Loucy (cell line): ENCODE measurements around the gene ZSCAN5B.
"Not testable (repeated sequence)": the region's sequence is repeated elsewhere in the genome, so short reads cannot be mapped to it uniquely, and the experiment has no call there.

Experiments
- H2AFZ ChIP-seq: fragments of 200-600 bp; sonication (generic); 2 replicates; pipeline ENCODE4 v1.6.0; 2016; ENCODE audit warnings: antibody characterized with exemption, mild to moderate bottlenecking, low read length, moderate library complexity
- H3F3A ChIP-seq: fragments of 200-600 bp; 2 replicates; pipeline ENCODE4 v1.6.0; 2016; ENCODE audit warnings: antibody characterized with exemption, low read depth, mild to moderate bottlenecking
- H3K27me3 ChIP-seq: fragments of 200-600 bp; sonication (generic); 2 replicates; pipeline ENCODE4 v1.6.1; 2014; ENCODE audit warnings: low read length, mild to moderate bottlenecking; ENCODE audit not compliant: insufficient read depth, poor library complexity, severe bottlenecking
- H3K36me3 ChIP-seq: fragments of 200-600 bp; sonication (generic); 2 replicates; pipeline ENCODE4 v1.6.1; 2016; ENCODE audit warnings: low read length; ENCODE audit not compliant: insufficient read depth
- H3K4me1 ChIP-seq: fragments of 200-600 bp; sonication (generic); 2 replicates; pipeline ENCODE4 v1.5.1; 2014; ENCODE audit warnings: low read length, mild to moderate bottlenecking; ENCODE audit not compliant: insufficient read depth, poor library complexity, severe bottlenecking
- H3K4me2 ChIP-seq: fragments of 200-600 bp; sonication (generic); 2 replicates; pipeline ENCODE4 v1.6.0; 2014; ENCODE audit warnings: antibody characterized with exemption, low read length, low read depth, mild to moderate bottlenecking; ENCODE audit not compliant: poor library complexity, severe bottlenecking
- H3K4me3 ChIP-seq: fragments of 200-600 bp; sonication (generic); 2 replicates; pipeline ENCODE4 v1.5.1; 2014; ENCODE audit warnings: low read length, mild to moderate bottlenecking, mixed read lengths; ENCODE audit not compliant: poor library complexity, severe bottlenecking
- H3K79me2 ChIP-seq: fragments of 200-600 bp; sonication (generic); 2 replicates; pipeline ENCODE4 v1.6.1; 2014; ENCODE audit warnings: low read length; ENCODE audit not compliant: insufficient read depth
- H3K9ac ChIP-seq: fragments of 200-600 bp; sonication (generic); 2 replicates; pipeline ENCODE4 v1.6.0; 2014; ENCODE audit warnings: mild to moderate bottlenecking, low read depth, low read length, moderate library complexity; ENCODE audit not compliant: poor library complexity, severe bottlenecking
- H3K9me2 ChIP-seq: fragments of 200-600 bp; sonication (generic); replicated peaks from 2 replicates; pipeline ENCODE4 v1.6.1; 2016; ENCODE audit warnings: low read depth, low read length, mixed read lengths
- H3K9me3 ChIP-seq: fragments of 200-600 bp; sonication (generic); 2 replicates; pipeline ENCODE4 v1.6.1; 2014; ENCODE audit warnings: mild to moderate bottlenecking, antibody characterized with exemption, low read length, low read depth; ENCODE audit not compliant: insufficient read depth
- H4K20me1 ChIP-seq: fragments of 200-600 bp; sonication (generic); 2 replicates; pipeline ENCODE4 v1.6.0; 2014; ENCODE audit warnings: antibody characterized with exemption, low read length, mild to moderate bottlenecking; ENCODE audit not compliant: insufficient read depth, poor library complexity, severe bottlenecking
- CTCF ChIP-seq: fragments of 200-600 bp; sonication (generic); conservative IDR thresholded peaks from 2 replicates; pipeline ENCODE4 v1.5.1; 2014; ENCODE audit warnings: mild to moderate bottlenecking, antibody characterized with exemption, low read length
- EZH2phosphoT487 ChIP-seq: fragments of 200-600 bp; IDR thresholded peaks from 2 replicates; pipeline ENCODE4 v1.6.1; 2018; ENCODE audit warnings: antibody characterized with exemption, mild to moderate bottlenecking, moderate library complexity, borderline replicate concordance

ZSCAN5B gene

GRCh38 chr19:56152644-56153043 is 44.9 kb downstream of the ZSCAN5B start:
- Histone ChIP-seq H3K4me3 (no peak overlapping the region), H3F3A (no peaks in the 10 kb centered on the region), H3K9me3 (no peaks in the 10 kb centered on the region), H3K9me2 (no peaks in the 10 kb centered on the region), H3K79me2 (peaks cover 19% of the 10 kb centered on the region; the same call in 1 of the 2 replicates), H3K36me3 (peaks cover 33% of the 10 kb centered on the region; the same call in 1 of the 2 replicates), H3K4me1 (no peaks in the 10 kb centered on the region), H3K9ac (no peak overlapping the region), H3K27me3 (no peaks in the 10 kb centered on the region), H2AFZ (no peak overlapping the region), H4K20me1 (peaks cover 23% of the 10 kb centered on the region), H3K4me2 (no peak overlapping the region)
- no peak for TF ChIP-seq EZH2phosphoT487
- no peak for TF ChIP-seq CTCF

- Histone ChIP-seq H3K79me2 (peaks cover 28% of the 10 kb centered on the region; the same call in 1 of the 2 replicates), H3K4me1 (no peaks in the 10 kb centered on the region), H3K4me3 (no peak overlapping the region), H2AFZ (no peak overlapping the region), H3K27me3 (no peaks in the 10 kb centered on the region), H4K20me1 (peaks cover 24% of the 10 kb centered on the region), H3K36me3 (peaks cover 19% of the 10 kb centered on the region; the same call in 1 of the 2 replicates), H3K9me3 (no peaks in the 10 kb centered on the region), H3K9me2 (no peaks in the 10 kb centered on the region), H3K9ac (no peak overlapping the region), H3K4me2 (no peak overlapping the region), H3F3A (no peaks in the 10 kb centered on the region)
- TF ChIP-seq CTCF, result no peak
- no peak for TF ChIP-seq EZH2phosphoT487
Observed at GRCh38 chr19:56150358-56150757, 47.2 kb downstream of the ZSCAN5B start.

- Histone ChIP-seq H3K9me2 (no peaks in the 10 kb centered on the region), H3K36me3 (peaks cover 14% of the 10 kb centered on the region; the same call in 1 of the 2 replicates), H3K4me3 (no peak overlapping the region), H3F3A (peaks cover 2% of the 10 kb centered on the region; the same call in 1 of the 2 replicates), H3K9ac (no peak overlapping the region), H2AFZ (no peak overlapping the region), H3K79me2 (peaks cover 35% of the 10 kb centered on the region; the same call in 1 of the 2 replicates), H4K20me1 (peaks cover 30% of the 10 kb centered on the region), H3K27me3 (no peaks in the 10 kb centered on the region), H3K4me2 (no peak overlapping the region), H3K4me1 (peaks cover 4% of the 10 kb centered on the region), H3K9me3 (no peaks in the 10 kb centered on the region)
- TF ChIP-seq CTCF (no peak), EZH2phosphoT487 (no peak)
Observed at GRCh38 chr19:56149656-56150038, 47.9 kb downstream of the ZSCAN5B start.

- H3K27me3 ChIP-seq, H3F3A ChIP-seq, H2AFZ ChIP-seq, H3K4me1 ChIP-seq, H3K9me2 ChIP-seq, H3K4me3 ChIP-seq, H3K9ac ChIP-seq, H3K4me2 ChIP-seq, H3K9me3 ChIP-seq: not testable (repeated sequence)
- peaks cover 10% of the 10 kb centered on the region; the same call in 1 of the 2 replicates for H3K36me3 ChIP-seq
- peaks cover 31% of the 10 kb centered on the region for H4K20me1 ChIP-seq
- peaks cover 36% of the 10 kb centered on the region; the same call in 1 of the 2 replicates for H3K79me2 ChIP-seq
Observed at GRCh38 chr19:56148955-56149655, 48.5 kb downstream of the ZSCAN5B start.
